HG02763 (cell line): ENCODE results near the gene TEX28.
"Not testable (repeated sequence)": the region's sequence is repeated elsewhere in the genome, so short reads cannot be mapped to it uniquely, and the experiment has no call there.

ENCODE experiments used
- ATAC-seq: cut with Tn5 transposase; IDR thresholded peaks from one replicate; pipeline ENCODE4 v1.9.1; 2021; ENCODE audit warnings: mild to moderate bottlenecking, moderate library complexity; ENCODE audit not compliant: unreplicated experiment

TEX28 gene

DNA sequence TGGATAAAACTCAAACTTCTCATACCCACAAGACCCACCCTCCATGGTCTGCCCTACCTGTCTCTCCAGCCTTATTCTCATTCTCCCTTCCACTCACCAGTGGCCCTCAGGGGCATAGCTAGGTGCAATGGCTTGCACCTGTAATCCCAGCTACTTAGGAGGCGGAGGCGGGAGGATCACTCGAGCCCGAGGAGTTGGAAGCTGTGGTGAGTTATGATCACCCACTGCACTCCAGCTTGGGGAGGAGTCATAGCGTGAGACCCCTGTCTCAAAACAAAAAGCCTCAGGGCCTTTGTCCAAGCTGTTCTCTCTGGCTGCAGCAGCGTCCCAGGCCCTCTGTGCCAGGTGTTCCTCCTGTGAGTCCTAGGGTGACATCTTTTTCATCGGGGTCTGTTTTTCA is 17.2 kb upstream of the TEX28 start:
- no peak for ATAC-seq

DNA sequence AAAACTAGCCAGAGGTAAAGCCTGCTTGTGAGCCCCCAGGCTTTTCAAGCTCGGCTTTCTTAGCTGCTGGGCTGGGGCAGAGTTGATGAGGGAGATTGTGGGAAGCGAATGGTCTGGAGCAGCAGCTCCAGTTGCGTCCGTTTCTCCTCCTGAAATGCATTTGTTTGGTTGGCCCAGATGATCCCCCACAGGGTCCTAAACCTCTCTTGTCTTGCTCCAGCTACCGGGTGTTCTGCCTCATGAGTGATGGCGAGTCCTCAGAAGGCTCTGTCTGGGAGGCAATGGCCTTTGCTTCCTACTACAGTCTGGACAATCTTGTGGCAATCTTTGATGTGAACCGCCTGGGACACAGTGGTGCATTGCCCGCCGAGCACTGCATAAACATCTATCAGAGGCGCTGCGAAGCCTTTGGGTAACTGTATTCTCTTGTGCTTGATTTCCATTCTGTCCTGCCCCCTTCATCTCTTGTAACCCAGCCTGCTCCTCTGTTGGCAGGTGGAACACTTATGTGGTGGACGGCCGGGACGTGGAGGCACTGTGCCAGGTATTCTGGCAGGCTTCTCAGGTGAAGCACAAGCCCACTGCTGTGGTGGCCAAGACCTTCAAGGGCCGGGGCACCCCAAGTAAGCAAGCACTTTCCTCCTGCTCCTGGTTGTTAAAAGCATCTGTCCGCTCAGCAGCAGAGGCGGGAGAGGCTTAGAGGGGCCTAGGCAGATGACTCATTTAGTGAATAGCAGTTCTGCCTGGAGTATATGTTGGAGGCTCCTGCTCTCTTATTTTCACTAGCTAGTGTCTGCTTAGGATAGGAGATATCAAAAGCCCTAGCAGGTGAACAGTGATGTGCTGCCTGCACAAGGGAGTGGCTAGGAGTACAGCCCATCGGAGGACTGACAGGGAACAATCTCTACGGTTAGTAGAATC is 16.0 kb upstream of the TEX28 start:
- no peak for ATAC-seq

DNA sequence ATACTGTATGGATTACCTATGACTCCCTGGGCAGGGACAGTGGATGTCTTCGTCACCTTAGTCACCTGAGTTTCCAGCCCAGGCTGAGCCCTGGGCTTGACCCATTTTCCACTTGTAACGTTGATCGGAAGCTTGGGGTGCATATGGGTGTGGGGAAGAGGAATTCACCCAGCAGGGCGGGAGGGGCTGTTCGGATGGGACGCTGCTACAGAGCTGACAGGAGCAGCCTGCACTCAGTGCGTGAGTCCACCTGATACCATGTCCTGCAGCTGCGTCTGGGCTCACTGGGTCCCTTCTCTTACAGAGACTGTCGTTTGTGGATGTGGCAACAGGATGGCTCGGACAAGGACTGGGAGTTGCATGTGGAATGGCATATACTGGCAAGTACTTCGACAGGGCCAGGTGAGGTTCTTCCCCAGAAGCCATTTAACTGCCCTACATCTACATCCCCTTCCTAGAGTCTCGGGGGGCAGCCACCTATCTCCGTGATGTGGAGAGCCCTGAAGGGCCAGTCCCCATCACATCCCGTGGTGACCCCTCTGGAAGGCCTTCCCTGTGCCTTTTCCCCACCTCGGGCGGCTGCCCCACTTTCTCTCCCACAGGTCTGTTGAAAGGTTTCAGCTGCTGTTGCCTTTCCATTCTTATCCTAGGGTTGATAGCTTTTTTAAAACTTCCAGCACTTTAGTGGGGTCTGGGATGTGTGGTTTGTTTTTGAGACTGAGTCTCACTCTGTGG is 14.3 kb upstream of the TEX28 start:
- no peak for ATAC-seq

DNA sequence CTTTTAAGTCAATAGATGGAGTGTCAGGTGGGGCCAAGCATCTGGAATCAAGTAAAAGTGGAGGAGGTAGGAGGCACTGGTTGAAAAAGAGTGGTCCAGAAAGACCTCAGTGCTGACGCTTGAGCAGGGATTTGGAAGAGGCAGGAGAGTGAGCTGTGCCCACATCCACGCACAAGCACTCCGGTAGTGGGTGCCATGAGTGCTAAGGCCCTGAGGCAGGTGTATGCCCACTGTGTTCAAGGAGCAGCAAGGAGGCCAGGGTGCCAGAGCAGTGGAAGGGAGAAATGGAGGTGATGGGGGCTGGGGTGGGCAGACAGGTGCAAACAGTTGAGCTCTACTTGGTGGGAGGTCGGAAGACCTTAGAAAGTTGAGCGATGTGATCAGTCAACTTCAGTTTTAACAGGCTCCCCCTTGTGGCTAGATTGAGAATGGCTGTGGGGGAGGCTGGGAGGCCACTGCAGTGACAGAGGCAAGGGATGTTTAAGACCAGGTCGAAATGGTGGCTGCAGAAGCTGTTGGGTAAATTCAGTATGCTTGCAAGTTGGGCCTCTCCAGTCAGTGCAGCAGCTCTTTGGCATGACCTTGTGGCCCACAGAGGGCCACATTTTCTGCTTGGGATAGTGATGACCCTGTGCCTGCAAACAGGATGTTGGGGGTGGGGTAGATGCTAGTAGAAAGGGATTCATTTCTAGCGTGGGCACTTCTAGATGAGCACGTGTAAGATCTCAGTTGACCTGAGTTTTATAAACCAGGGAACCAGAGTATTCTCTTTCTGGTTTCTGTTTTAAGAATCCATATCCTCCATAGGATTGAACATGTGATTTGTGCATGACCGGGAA is 13.4 kb upstream of the TEX28 start:
- ATAC-seq = no peak

DNA sequence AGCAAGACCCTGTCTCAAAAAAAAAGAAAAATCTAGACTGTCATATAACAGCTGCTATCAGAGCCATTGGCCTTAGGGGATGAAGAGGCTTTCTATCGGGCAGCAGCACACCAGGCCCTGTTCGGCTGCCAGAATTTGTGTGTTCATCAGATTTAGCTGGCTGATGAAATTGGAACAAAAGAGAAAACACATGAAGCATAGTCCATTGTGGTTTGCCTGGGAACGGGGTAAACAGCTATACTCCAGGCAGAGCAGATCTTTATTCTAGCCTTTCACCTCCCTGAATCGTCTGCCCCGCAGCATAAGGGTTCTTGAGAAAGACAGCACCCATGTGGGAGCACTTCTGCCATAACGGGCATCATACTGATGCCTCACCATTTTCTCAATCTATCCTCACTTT is 12.3 kb upstream of the TEX28 start:
- ATAC-seq = no peak

DNA sequence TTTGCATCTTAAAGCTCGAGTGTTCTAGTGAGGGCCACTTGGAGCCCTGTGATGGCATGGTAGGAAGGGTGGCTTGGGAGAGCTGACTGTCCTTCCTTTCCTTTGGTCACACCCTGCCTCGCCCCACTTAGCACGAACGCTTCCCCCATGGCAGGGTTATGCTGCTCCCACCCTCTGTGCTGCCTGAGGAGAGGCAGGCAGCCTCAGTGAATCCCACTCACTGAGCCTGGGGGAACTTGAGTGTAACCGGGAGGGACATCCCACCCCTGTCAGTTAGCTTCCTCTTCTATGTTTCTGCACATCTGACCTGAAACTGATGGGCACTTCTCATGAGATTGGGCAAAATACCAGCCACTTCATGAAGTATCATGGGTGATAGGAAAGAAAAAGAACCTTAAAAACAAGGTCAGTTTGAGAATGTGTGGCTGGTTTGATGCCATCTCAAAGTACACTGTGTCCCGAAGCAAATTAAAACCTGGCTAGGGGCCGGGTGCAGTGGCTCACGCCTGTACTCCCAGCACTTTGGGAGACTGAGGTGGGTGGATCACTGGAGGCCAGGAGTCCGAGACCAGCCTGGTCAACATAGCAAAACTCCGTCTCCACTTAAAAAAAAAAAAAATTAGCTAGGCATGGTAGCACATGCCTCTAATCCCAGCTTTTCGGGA is 10.7 kb upstream of the TEX28 start:
- ATAC-seq = no peak

DNA sequence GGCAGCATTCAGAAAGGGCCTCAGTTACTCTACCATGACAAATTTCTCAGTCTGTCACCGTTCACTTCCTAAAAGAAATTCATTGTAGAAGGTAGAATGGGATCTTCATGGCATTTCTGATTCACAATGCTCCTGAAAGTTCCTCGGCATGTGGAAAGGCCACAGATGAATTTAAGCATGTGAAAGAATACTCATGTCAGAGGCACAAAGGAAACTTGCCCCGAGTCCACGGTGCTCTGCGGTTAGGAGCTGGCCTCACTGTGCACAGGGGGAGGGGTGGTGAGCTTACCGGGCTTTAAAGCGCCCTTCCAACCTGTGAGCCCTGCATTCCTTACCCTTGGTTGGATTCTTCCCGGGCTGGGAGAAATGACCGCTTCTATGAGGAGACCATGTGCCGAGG is 9.9 kb upstream of the TEX28 start:
- no peak for ATAC-seq

DNA sequence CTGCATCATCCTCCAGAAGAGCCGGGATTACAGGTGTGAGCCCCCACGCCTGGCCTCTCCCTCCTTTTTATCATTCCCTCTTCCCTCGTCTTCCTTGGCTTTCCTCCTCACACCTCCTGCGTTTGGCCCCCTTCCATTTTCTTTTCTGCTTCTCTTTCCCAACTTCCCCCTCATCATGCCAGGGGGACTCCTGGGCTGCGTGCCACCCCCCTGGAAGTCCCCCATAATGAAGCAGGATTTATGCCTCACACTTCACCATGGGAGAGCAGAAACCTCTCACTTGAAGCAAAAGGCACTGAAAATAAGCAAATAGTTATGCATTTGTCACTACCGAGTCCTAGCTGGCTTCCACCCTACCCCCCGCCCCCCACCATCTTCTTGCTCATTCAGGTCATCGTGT is 8.6 kb upstream of the TEX28 start:
- ATAC-seq = no peak

DNA sequence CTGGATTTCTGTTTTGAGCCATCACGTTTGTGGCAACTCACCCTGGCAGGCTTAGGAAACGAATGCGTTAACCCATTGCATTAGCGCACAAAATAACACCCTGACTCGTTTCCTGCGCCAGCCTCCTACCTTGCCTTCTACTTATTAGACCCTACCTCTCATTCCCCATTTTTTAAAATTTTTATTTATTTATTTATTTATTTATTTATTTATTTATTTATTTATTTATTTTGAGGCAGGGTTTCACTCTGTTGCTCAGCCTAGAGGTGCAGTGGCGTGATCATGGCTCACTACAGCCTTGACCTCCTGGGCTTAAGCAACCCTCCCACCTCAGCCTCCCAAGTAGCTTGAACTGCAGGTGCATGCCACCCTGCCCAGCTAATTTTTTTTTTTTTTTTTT is 8.1 kb upstream of the TEX28 start:
- ATAC-seq = not testable (repeated sequence)

DNA sequence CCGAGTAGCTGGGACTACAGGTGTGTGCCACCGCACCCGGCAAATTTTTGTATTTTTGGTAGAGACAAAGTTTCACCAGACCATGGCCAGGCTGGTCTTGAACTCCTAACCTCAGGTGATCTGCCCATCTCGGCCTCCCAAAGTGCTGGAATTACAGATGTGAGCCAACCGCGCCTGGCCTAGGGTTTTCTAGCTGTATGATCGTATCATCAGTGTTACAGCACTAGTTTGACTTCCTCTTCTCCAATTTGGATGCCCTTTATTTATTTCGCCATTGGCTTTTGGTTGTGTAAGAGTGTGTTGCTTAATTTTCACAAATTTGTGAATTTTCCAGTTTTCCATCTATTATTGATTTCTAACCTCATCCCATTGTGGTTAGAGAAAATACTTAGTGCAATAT is 5.9 kb upstream of the TEX28 start:
- ATAC-seq = no peak

DNA sequence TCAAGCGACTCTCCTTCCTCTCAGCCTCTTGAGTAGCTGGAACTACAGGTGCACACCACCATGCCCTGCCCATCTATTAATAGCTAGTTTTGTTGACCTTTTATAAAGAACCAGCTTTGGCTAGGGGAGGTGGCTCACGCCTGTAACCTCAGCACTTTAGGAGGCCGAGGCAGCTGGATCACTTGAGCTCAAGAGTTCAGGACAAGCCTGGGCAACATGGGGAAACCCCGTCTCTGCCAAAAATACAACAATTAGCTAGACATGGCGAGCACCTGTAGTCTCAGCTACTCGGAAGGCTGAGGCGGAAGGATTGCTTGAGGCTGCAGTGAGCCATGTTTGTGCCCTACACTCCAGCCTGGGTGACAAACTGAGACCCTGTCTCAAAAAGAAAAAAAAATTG is 3.4 kb upstream of the TEX28 start:
- ATAC-seq = no peak

DNA sequence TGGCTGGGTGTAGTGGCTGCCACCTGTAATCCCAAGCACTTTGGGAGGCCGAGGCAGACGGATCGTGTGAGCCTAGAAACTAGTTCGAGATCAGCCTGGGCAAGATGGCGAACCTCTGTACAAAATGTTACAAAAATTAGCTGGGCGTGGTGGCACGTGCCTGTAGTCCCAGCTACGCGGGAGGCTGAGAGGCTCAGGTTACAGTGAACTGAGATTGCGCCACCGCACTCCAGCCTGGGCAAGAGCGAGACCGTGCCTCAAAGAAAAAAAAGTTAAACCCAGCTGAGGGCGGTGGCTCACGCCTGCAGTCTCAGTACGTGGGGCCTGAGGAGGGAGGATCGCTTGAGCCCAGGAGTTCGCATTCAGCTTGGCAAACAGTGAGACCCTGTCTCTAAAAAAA is 1.8 kb upstream of the TEX28 start:
- ATAC-seq = no peak

DNA sequence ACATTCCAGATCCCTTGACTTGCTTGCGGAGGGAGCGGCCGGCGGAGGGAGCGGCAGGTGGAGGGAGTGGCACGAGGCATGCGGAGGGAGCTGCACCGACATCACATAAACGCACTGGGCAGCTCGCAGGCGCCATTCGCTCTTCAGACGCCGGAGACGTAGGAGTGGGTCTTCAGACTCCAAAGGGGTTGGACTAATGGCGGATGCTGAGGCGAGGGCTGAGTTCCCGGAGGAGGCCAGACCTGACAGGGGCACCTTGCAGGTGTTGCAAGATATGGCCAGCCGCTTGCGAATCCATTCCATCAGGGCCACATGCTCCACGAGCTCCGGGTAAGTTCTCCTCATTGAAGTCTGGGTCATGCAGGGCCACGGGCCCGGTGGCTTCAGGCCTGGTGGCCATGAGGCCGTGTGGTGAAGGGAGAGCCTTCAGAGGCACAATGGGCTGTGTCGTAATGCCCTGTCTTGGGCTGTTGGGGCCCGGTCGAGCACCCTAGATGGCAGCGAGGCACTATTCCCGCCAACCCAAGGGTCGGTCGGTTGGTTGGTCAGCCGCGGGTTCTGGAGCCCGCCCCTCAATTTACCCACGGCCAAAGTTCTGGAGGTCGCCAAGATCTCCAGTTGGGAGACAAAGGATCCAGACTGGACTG is 863 bp upstream of the TEX28 start, which contains the start of gene TKTL1:
Gene TKTL1 (plus strand): TSS at position 132 of the 647 bp plus-strand sequence. CDS start 65 bp downstream, at position 197.
- ATAC-seq = no peak

DNA sequence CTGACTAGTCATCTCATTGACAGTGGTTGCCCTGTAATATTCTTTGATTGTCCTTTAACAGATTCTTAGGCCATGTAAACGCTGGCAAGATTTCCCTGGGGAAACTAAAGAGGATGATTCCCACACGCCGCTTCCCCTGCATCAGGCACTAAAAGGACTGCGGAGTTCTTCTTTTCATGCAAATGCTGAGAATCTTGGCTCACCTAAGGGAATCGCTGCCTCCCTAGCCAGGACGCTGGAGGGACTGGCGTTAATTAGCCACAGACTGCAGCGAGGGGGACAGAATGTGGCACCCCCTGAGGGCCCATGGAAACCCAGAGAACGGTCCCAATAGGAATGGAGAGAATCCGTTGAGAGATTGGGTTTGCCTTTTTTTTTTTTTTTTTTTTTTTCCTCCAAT is 8.5 kb downstream of the TEX28 start:
- ATAC-seq = not testable (repeated sequence)

DNA sequence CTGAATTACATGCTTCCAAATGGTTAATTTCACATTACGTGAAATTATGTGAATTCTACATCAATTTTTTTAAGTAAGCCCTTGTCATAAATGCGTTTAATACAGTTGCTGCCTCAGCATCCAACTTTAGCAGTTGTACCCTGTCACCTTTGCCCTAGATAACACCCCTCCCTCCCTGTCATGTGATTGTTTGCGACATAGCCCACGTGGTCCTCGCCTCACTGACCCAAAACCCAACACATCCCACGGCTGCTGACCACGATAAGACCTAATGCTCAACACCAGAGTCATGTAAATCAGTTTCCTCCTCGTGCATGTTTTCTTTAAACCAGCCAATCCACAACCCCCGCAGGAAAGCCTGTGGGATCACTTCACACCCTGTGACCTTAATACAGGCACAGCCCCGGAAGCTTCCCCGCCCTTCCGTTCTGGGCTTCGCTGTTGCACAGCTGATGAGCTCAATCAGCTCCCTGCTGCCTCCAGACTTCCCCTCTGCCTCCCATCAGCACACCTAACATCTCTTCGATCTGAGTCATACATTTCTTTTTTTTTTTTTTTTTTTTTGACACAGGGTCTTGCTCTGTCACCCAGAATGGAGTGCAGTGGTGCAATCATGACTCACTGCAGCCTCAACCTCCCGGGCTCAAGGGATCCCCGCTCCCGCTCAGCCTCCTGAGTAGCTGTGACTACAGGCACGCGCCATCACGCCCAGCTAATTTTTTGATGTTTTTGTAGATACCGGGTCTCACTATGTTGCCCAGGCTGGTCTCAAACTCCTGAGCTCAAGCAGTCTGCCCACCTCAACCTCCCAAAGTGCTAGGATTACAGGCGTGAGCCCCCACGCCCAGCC is 10.2 kb downstream of the TEX28 start:
- peak; percentile 53 for ATAC-seq

DNA sequence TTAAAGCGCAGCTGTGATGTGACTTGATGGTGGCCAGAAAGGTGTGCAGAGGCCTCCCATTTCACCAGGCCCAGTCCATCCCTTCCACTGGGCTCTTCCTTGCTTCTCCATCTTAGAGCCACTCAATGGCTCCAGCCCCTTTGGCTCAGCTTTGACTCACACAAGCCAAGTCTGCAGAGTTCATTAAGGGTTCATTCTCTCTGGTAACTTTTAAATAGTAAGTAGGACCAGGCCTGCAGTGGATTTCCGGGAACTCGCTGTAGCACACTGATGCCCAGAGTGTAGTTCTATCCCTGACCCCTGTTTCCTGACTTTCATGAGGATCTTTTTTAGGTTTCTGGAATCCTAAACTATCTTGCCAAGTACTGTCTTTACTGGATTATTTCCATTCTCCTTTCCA is 25.7 kb downstream of the TEX28 start:
- not testable (repeated sequence) for ATAC-seq

DNA sequence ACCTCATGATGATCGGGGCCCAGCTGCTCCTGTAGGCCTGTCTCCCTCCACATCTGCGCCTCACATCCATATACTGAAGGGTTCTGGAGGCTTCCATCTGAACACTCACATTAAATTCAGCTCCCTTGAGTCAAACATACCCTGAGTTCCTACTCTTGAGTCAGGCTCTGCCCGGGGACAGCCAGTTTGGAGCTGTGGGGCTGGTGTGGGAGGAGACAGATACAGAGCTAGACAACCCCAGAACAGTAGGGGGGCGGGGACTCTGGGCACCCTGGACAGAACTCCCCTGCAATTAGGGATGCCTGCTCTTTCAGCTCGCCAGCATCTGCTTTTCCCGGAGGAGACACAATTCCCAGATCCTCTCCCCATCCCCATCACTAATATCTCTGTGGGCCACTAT is 31.9 kb downstream of the TEX28 start:
- ATAC-seq = not testable (repeated sequence)

DNA sequence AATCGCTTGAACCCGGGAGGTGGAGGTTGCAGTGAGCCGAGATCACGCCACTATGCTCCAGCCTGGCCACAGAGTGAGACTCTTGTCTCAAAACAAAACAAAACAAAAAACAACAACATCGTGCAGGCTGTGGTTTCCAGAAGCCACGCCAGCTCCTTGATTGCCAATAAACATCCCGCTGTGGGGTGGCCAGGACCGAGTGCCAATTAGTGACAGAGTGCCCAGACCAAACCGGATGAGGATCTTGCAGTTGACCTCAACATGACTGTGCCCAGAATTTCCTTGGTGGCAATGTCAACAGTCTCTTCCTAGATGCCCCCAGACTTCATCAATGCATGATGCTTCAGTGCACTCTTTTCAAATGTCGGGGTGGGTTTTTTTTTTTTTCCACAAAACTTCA is 36.2 kb downstream of the TEX28 start:
- ATAC-seq = not testable (repeated sequence)

DNA sequence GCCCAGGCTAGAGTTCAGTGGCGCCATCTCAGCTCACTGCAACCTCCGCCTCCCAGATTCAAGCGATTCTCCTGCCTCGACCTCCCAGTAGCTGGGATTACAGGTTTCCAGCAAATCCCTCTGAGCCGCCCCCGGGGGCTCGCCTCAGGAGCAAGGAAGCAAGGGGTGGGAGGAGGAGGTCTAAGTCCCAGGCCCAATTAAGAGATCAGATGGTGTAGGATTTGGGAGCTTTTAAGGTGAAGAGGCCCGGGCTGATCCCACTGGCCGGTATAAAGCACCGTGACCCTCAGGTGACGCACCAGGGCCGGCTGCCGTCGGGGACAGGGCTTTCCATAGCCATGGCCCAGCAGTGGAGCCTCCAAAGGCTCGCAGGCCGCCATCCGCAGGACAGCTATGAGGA is 37.6 kb downstream of the TEX28 start, which contains the start of gene OPN1MW3:
Gene OPN1MW3 (plus strand): TSS at position 301 of the 400 bp plus-strand sequence. CDS start 38 bp downstream, at position 339.
- not testable (repeated sequence) for ATAC-seq
